ENCODE data around the gene TUFM.

DNA sequence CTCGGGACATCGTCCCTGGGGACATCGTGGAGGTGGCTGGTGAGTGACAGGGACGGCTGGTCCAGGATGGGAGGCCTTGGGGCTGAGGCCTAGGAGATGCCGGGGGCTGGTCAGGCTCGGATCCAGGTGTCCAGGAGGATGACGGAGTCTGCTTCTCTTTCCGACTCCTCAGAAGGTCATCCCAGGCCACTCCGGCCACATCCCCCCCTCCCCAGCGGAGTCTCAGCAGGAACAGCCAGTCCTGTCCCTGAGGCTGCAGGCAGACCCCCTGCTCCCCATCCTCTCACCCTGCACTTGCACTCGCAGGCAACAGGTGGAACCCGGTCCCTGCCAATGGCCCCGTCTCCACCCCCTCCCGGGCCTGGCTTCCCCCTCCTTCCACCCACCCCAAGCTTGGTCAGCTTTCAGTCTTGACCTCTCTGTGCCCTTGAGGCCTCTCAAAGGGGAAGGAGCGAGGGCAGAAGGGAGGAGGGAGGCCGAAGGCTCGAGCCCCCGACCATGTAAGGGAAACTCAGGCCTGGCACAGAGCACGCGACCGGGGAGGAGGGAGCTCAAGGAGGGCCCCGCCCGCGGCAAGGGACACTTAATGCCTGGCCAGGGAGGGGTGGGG lies 36.5 kb upstream of the TUFM start:
- TF ChIP-seq, protein P1, sequence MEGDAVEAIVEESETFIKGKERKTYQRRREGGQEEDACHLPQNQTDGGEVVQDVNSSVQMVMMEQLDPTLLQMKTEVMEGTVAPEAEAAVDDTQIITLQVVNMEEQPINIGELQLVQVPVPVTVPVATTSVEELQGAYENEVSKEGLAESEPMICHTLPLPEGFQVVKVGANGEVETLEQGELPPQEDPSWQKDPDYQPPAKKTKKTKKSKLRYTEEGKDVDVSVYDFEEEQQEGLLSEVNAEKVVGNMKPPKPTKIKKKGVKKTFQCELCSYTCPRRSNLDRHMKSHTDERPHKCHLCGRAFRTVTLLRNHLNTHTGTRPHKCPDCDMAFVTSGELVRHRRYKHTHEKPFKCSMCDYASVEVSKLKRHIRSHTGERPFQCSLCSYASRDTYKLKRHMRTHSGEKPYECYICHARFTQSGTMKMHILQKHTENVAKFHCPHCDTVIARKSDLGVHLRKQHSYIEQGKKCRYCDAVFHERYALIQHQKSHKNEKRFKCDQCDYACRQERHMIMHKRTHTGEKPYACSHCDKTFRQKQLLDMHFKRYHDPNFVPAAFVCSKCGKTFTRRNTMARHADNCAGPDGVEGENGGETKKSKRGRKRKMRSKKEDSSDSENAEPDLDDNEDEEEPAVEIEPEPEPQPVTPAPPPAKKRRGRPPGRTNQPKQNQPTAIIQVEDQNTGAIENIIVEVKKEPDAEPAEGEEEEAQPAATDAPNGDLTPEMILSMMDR (IDR thresholded peaks at IDR 0.05): no peak
- TF ChIP-seq EZH2phosphoT487 (IDR thresholded peaks at IDR 0.05): no peak
- TF ChIP-seq EZH2 (IDR thresholded peaks at IDR 0.05): no peak
